Keratinocyte (primary cell): ENCODE results near the gene FBXL17.

ENCODE experiments used
- CTCF ChIP-seq, 3 experiments: IDR thresholded peaks in 1 of 3; conservative IDR thresholded peaks in 1 of 3; optimal IDR thresholded peaks in 1 of 3; 2 replicates in 2 of 3; 3 replicates in 1 of 3; pipeline versions ENCODE3 to v1.5.1; 2011; ENCODE audit warnings: low read length in 3 of 3, mild to moderate bottlenecking in 3 of 3, moderate library complexity in 2 of 3, control low read depth in 1 of 3, inconsistent platforms in 1 of 3; ENCODE audit not compliant: insufficient read depth in 2 of 3; ENCODE audit errors: extremely low read depth in 1 of 3
- EZH2 ChIP-seq: IDR thresholded peaks from one replicate; pipeline ENCODE4 v1.6.1; 2012; ENCODE audit warnings: inconsistent platforms, mild to moderate bottlenecking, low read length, moderate library complexity

GRCh38 chr5:107969847-107970246 is 412.1 kb downstream of the FBXL17 start:
- TF ChIP-seq CTCF (optimal IDR thresholded peaks at IDR 0.05 in 1 of 3, IDR thresholded peaks at IDR 0.05 in 1 of 3, conservative IDR thresholded peaks at IDR 0.05 in 1 of 3; ENCODE audit: extremely low read depth in 1 of 3, insufficient read depth in 2 of 3, low read length in 3 of 3) = no peak
- TF ChIP-seq EZH2 = no peak
